ENCODE data around the gene HDLBP.

DNA sequence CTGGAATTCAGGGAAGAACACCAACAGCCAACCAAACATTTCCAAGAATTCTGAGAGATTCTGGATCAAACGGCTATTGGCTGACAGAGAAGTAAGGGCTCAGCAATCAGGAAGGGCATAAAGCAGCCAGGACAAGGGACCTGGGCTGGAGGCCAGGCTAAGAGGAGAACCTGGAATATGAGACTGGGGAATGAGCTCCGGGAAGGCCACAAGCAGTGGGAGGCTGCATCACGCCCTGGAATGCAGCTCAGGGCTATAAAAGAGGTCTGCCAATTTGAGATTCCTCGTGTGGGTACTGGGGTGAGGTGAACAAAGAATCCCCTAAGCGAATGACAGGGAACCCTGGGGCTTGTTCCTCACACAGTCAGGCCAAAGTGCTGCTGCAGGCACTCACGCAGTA lies 66.6 kb downstream of the HDLBP start:
- TF ChIP-seq, protein P1, sequence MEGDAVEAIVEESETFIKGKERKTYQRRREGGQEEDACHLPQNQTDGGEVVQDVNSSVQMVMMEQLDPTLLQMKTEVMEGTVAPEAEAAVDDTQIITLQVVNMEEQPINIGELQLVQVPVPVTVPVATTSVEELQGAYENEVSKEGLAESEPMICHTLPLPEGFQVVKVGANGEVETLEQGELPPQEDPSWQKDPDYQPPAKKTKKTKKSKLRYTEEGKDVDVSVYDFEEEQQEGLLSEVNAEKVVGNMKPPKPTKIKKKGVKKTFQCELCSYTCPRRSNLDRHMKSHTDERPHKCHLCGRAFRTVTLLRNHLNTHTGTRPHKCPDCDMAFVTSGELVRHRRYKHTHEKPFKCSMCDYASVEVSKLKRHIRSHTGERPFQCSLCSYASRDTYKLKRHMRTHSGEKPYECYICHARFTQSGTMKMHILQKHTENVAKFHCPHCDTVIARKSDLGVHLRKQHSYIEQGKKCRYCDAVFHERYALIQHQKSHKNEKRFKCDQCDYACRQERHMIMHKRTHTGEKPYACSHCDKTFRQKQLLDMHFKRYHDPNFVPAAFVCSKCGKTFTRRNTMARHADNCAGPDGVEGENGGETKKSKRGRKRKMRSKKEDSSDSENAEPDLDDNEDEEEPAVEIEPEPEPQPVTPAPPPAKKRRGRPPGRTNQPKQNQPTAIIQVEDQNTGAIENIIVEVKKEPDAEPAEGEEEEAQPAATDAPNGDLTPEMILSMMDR (IDR thresholded peaks at IDR 0.05 in 4 of 5, conservative IDR thresholded peaks at IDR 0.05 in 1 of 5): no peak
- no peak for TF ChIP-seq POLR2A (IDR thresholded peaks at IDR 0.05)

All from gastrocnemius medialis (tissue), 4 donors.